Activated CD4-positive, alpha-beta T cell treated with anti-CD3 and anti-CD28 coated beads, Interleukin-2, amount 50 U/mL, for 24 hours (primary cell): ENCODE results near the gene DCANP1.
"Not testable (repeated sequence)": the region's sequence is repeated elsewhere in the genome, so short reads cannot be mapped to it uniquely, and the experiment has no call there.

Source experiments
- DNase-seq, 2 donors: peaks; one replicate each; pipeline ENCODE4 v3.0.0-alpha.2; 2020; ENCODE audit warnings: low read depth in 1 of 2, low spot score in 1 of 2

DCANP1 gene, protein sequence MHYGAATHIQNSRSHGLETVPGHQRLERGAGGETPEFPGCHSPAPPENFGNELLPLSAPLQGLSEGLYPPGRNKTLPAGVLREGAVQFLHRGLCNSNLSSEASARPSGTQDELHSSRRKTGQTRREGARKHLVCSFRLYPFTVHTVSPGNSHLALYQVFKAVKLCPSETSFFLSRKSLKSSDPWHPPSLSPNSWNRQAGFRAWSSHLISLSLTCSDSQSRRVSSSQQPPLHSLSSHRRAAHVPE

DNA sequence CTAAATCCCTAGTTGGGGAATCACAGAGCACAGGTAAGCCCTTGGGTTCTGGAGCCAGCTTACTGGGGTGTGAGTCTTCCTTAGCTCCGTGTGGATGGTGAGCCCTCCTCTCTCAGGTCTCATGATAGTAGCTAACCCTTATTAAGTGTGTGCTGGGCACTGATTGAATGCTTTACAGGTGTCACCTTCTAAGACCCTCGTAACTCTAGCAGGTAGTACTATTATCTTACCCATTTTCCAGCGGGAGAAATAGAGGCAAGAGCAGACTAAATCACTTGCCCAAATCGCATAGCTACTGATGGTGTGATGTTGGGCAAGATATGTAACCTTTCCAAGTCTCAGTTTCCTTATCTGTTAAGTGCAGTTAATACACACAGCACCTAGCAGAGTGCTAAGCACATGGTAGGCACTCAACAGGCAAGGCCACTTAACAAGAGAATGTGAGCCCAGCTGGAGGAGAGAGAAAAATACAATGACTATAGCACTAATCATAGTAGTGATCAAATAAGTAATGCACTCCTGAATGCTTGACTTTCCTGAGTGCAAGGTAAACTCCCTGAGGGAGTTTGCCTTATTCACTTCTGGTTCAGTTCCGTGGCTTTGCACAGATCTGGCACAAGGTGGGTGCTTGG lies at the start of gene DCANP1:
Gene DCANP1, minus strand, starts transcription at position 51 of the 632 bp plus-strand sequence. CDS start 240 bp downstream, outside the sequence.
- DNase-seq, result no peak

DNA sequence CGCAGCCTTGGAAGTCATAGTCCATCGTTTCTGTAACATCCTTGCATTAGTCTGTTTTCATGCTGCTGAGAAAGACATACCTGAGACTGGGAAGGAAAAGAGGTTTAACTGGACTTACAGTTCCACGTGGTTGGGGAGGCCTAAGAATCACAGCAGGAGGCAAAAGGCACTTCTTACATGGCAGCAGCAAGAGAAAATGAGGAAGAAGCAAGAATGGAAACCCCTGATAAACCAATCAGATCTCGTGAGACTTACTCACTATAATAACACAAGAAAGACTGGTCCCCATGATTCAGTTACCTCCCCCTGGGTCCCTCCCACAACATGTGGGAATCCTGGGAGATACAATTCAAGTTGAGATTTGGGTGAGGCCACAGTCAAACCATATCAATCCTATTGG lies 48.4 kb upstream of the DCANP1 start:
- not testable (repeated sequence) for DNase-seq

GRCh38 chr5:135494196-135494595 lies 47.0 kb upstream of the DCANP1 start:
- no peak for DNase-seq

GRCh38 chr5:135493406-135494180 lies 46.4 kb upstream of the DCANP1 start:
- no peak for DNase-seq

GRCh38 chr5:135492319-135492626 lies 45.1 kb upstream of the DCANP1 start:
- DNase-seq, result no peak

DNA sequence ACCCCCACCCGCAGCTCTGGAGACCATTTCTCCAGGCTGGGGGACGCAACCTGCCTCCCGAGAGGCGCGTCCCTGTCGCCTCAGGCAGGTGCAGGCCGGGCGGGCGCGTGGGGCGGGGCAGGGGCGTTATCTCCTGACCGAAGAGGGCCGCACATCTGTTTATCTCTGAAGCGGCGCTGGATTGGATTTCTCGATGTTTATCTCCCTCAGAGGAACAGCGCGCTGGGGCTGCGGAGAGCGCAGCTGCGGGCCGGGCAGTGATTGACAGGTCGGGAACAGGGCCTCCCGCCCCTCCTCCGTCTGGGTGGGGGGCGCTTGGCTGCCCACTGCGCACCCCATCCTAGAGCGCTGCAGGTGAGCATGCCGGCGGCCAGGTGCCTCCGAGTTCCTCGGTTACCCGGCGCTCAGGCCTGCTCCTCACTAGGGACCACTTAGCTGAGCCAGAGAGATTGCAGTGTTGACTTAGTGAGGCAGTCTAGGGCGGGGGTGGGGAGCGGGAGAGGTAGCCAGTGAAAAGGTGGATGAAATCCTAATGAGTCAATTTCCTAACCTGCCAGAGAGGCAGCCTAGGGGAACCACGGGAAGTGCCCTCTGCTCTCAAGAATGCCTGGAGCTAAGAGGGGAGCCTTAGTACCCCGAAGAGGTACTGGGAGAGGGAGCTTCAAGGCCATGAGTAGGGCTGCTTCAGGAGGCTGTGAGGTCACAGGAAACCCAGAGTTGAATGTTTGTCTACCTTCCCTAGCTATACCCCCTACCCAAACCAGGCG lies 44.6 kb upstream of the DCANP1 start:
- DNase-seq, result no peak

DNA sequence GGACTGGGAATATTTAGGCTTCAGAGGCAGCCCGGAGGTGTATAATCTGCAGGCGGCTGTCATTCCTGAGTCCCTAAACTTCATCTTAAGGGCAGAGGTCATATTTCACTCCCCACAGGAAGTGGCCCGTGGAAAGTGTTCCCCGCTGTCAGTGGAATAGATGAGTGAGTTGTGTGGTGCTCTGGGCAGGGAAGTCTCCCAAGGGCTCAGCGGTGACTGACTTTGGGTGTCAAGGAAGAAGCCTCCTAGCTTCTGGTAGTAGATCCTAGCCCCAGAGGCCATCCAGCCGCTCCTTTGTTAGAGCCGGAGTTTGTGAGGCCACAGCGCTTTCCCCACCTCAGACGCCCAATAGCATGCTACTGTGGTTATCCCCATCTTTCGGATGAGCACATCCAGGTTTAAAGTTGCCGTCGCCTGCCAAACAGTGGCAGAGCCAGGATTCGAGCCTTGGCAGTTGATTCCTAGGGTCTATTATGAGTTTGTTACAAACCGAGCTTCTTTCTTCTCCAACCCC lies 43.9 kb upstream of the DCANP1 start:
- no peak for DNase-seq

DNA sequence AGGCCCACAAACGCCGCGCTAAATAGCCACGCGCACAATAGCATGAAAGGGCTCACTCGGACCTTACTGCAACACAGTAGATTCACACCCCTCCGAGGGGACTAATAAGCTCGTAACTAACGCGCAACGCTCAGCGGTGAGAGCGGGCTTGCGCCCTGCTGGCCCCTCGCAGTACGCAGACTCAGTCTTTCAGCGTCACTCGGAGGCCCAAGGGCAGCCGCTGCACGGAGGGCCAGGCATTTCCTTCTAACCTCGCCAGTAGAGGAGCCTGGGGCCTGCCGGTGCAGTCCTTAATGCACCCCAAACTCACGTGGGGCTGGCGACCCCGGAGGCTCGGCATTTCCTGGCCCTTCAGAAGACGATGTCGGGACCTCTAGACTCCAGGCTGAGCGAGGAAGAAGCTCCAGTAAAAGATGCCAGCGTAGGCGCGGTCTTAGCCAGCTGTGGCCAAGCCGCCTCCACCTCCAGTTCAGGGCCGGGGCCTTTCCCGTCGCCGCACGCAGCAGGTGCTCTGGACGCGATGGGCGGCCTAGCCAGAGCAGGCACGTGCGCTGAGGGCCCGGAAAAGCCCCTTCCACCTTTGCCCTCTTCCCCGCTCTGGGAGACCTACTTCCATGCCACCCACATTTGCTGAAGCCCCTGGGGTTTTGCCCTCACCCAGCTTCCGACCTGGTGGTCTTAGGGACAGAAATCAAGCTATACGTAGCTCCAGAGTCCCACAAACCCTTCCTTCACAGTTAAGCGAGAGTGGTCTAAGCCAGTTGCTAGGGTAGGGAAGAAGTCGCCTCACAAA lies 43.3 kb upstream of the DCANP1 start:
- no peak for DNase-seq

- no peak for DNase-seq
Observed at GRCh38 chr5:135489466-135490244, 42.5 kb upstream of the DCANP1 start.

DNA sequence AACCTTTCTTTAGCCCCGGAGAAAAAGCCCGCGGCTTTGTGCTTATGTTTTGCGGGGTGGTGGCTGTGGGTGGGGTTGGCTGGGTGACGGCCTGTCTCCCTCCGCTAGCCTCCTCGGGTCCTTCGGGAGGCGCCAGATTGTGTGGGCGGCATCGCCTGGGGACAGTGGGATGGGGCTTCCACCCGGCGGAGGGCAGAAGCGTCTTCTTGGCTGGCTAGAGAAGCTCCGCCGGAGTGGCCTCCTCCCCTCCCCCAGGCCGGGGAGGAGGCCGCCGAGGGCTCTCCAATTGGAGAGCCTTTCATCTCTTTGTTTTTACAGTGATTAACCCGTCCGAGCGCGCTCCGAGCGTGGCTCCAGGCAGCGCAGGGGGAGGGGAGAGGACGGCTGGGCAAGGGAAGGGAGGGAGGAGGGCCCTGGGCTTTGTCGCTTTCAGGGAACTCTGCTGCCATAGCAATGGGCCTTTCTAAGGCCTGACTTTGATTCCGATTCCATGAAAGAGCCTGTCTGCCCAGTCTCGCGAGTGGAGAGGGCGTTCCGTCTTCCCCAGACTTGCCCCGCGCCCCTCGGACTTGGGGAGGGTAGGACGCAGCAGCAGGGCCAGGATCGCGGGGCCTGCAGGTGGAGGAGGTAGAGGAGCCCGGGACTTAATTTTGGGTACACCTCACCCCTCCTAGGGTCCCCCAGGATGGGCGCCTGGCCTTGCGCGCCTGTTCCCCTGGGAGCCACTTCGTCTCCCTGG lies 41.7 kb upstream of the DCANP1 start:
- DNase-seq, result no peak

DNA sequence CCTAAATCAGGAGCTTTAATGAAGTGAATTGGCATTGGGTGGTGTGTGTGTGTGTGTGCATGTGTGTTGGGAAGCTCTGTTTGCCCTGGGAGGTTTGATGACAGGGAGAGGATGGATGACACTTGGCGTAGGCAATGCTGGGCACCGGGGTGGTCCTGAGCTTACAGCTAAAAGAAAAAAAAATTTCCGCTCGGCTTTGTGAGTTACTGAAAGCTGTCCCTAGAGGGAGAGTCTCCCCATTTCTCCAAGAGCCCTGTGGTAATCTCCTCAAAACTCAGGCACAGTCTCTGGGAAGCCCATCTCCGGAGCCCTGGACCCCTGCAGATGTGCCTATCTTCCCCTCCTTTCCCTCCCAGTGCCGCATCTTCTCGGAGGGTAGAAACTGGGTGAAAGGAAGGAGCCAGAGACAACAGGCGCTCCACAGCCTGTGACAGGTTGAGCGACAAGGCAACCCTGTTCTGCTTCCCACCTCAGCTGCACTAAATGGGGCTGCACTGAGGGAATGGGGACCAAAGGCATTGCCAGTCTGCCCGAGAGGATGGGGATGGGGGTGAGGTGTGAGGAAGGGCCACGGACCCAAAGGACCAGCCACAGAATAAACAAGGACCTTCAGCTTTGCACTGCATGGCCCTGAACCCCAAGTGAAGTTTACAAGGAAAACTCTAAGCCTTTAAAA lies 40.8 kb upstream of the DCANP1 start:
- no peak for DNase-seq

DNA sequence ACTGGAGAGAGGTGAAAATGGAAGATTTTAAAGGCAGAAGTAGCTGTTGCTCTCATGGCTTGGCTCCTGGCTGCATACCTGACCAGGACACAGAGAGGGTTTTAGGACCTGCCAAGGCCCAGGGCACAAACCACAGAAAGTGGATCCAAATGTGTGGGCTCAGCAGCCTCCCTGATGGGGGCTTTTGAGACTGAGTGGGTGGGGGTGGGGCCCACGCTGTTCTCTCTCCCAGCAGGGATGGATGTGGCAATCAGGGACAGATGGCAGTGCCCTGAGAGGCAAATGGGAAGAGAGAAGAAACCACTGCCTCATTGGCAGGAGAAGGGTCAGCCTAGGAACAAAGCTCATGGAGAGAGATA lies 39.9 kb upstream of the DCANP1 start:
- DNase-seq, result no peak

DNA sequence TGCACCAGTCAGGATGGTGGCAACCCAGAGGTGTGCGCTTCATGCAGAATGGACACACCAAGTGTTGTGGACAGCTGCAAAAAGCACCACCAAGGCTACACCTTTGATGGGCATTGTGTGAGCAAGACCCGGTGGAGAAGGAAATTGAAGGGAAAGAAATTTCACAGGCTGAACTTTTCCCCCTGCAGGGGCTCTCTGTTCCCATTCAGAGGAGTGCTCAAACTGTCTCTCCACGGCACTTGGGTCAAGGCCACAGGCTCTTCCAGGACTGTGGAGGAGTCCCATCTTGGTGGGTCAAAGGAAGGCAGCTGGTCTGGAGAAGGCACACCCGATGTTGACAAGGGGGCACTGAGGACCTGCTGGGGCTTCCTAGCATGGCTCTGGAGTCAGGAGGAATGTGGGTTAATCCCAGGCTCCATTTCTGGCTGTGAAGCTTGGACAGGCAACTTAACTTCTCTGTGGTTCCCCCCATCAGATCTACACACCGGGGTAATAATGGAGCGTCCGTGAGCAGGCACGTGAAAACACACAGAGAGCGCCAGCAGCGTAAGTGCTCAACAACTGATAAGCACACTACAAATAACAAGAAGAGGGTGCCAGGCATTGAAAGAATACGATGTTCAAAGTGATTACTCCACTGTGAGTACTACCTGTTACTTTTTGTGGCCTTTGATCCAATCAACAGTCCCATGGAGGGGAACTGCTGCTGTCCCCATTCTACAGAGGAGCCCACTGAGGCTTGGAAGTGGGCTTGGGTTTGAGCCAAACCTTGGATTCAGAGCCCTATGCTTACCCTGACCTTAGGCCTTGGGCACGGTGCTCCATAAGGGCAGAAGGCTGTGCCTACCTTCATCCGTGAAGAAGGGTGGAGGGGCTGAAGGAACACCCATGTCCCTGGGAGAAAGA lies 39.2 kb upstream of the DCANP1 start:
- no peak for DNase-seq

- no peak for DNase-seq
Observed at GRCh38 chr5:135484674-135485086, 37.5 kb upstream of the DCANP1 start.

DNA sequence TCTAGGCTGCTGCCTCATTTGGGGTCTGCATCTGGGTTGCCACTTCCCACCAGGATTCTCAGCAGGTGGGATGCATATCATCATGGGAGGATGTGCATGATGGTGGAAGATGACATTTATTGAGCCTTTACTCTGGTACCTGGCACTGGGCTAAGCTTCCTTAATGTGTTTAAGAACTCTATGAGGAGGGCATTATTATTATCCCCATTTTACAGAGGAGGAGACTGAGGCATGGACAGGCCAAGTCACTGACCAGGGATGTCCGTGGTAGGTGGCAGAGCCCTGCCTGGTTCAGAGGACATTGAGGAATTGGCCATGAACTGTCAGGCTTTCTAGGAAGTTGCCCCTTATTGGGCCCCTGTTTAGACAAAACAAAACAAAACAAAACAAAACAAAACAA lies 36.1 kb upstream of the DCANP1 start:
- DNase-seq, result no peak

DNA sequence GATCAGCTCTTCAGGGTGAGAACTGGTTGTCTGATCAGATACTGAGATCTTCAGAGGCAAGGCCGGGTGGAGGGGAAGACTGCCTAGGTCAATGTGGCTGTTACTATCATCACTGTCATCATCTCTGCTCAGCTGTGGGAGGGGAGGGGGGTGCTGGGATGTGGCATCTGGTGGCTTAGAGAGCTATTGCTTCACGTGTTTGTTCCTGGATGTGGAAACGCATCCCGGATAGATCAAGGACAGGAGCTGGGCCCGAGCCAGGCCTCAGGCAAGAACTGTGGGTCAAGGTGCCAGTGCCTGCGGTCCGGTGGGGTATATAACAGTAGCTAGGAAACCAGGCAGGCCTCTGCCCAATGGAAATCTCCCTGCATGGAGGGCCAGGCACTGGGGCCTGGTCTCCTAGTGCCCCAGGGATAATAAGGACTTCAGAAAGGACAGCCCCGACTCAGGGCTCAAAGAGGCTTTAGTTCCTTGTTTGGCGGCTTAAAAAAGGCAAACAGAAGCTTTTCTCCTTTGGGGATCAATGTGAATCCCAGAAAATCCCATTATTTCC lies 35.3 kb upstream of the DCANP1 start:
- no peak for DNase-seq

DNA sequence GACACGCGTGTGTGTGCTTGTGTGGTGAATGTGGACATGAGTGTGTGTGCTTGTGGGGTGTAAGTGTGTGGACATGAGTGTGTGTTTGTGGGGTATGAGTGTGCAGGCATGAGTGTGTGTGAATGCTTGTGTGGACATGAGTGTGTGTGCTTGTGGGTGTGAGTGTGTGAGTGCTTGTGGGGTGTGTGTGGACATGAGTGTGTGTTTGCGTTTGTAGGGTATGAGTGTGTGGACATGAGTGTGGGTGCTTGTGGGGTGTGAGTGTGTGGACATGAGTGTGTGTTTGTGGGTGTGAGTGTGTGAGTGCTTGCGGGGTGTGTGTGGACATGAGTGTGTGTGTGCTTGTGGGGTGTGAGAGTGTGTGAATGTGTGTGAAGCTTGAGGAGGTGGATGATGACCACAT lies 34.8 kb upstream of the DCANP1 start:
- no peak for DNase-seq
